Body of pancreas (tissue), 4 donors: ENCODE results near the gene CSF1R. TPM values are rescaled to one million over a fixed set of nuclear protein-coding genes. Genes with fewer than 3 reads are reported as not detected.

Source experiments
- ATAC-seq: fragments of 150-250 bp; one replicate; pipeline ENCODE4 v1.9.1; 2016
- DNase-seq, 4 donors: peaks; one replicate each; pipeline ENCODE4 v3.0.0-alpha.2; 2019
- H3K27ac ChIP-seq, 4 donors: fragments of 200-600 bp; sonication (generic); 1 replicate in 3 of 4; 2 replicates in 1 of 4; pipeline versions ENCODE4 v1.5.1 to v1.6.1; 2016 to 2019; ENCODE audit warnings: mild to moderate bottlenecking in 1 of 4, mixed read lengths in 1 of 4, moderate library complexity in 1 of 4
- H3K27me3 ChIP-seq, 2 donors: fragments of 200-600 bp; sonication (generic); one replicate each; pipeline ENCODE4 v1.6.0; 2016; ENCODE audit warnings: mild to moderate bottlenecking in 1 of 2
- H3K36me3 ChIP-seq, 2 donors: fragments of 200-600 bp; sonication (generic); replicated peaks in 1 of 2; 2 replicates each; pipeline ENCODE4 v1.5.1; 2016; ENCODE audit warnings: low read depth in 2 of 2; ENCODE audit not compliant: insufficient read depth in 1 of 2
- H3K4me1 ChIP-seq: fragments of 200-600 bp; sonication (generic); one replicate; pipeline ENCODE4 v1.6.0; 2016
- H3K4me3 ChIP-seq, 2 donors: fragments of 200-600 bp; sonication (generic); 1 replicate in 1 of 2; 2 replicates in 1 of 2; pipeline ENCODE4 v1.5.1; 2016 to 2019
- H3K9me3 ChIP-seq, 3 donors: fragments of 200-600 bp; sonication (generic); 1 replicate in 2 of 3; 2 replicates in 1 of 3; pipeline ENCODE4 v1.5.1; 2016
- CTCF ChIP-seq, 7 experiments: fragments of 450-650 bp in 4 of 7; fragments of 200-600 bp in 3 of 7; sonication (generic) in 3 of 7; IDR thresholded peaks; one replicate each; pipeline ENCODE4 v1.5.1; 2016 to 2019; ENCODE audit warnings: antibody characterized with exemption in 7 of 7
- POLR2A ChIP-seq, 3 donors: fragments of 450-650 bp; IDR thresholded peaks; one replicate each; pipeline ENCODE4 v1.6.1; 2016; ENCODE audit warnings: antibody characterized with exemption in 3 of 3, mild to moderate bottlenecking in 2 of 3
- WGBS, 2 donors: methylation state at CpG; one replicate each; pipeline ENCODE4 v1.1.5; 2017; 5-methylcytosine and 5-hydroxymethylcytosine counted together
- intact Hi-C: fragments of 100-400 bp; cut with DNase I; formaldehyde crosslinking; loops from one replicate; pipeline ENCODE4 v1.15.1; 2023
- total RNA-seq, 2 donors: library from RNA; depleted of rRNA; stranded (reverse); fragments of >200 nt; gene quantifications; one replicate each; pipeline ENCODE4 v1.1.0, GENCODE V29; 2016

The CSF1R gene
- total RNA-seq, 2 donors from 2014 or later, result 5.3 to 13.5 TPM

- Histone ChIP-seq H3K27ac (no peak overlapping the region), H3K4me3 (no peak overlapping the region), H3K27me3 (no peaks in the 10 kb centered on the region), H3K9me3 (no peaks in the 10 kb centered on the region), H3K4me1 (no peaks in the 10 kb centered on the region), H3K36me3 (no peaks in the 10 kb centered on the region)
- WGBS, 2 donors, result 89 to 97% methylated on average over 1 to 3 of the region's 3 CpGs
- ATAC-seq, result no peak
- intact Hi-C loops, result no loop called here
- TF ChIP-seq CTCF (IDR thresholded peaks at IDR 0.05) (no peak), POLR2A (IDR thresholded peaks at IDR 0.05) (no peak)
- no peak for DNase-seq
Observed at GRCh38 chr5:150120062-150120441, 33.7 kb upstream of the CSF1R start.

- Histone ChIP-seq H3K27me3 (no peaks in the 10 kb centered on the region), H3K36me3 (no peaks in the 10 kb centered on the region), H3K27ac (no peak overlapping the region), H3K9me3 (no peaks in the 10 kb centered on the region), H3K4me3 (no peak overlapping the region), H3K4me1 (no peaks in the 10 kb centered on the region)
- WGBS, 2 donors, result 80 to 82% methylated on average over 10 of the region's 10 CpGs
- intact Hi-C loops, result no loop called here
- no peak for ATAC-seq
- peak in 1 of 4 donors; percentile 5 for DNase-seq
- TF ChIP-seq CTCF (IDR thresholded peaks at IDR 0.05), result no peak
- no peak for TF ChIP-seq POLR2A (IDR thresholded peaks at IDR 0.05)
Observed at GRCh38 chr5:150119421-150120061, 33.2 kb upstream of the CSF1R start.

GRCh38 chr5:150118561-150119229 lies 32.3 kb upstream of the CSF1R start:
- Histone ChIP-seq H3K4me3 (no peak overlapping the region), H3K36me3 (no peaks in the 10 kb centered on the region), H3K4me1 (no peaks in the 10 kb centered on the region), H3K27ac (no peak overlapping the region), H3K27me3 (no peaks in the 10 kb centered on the region), H3K9me3 (no peaks in the 10 kb centered on the region)
- TF ChIP-seq POLR2A (IDR thresholded peaks at IDR 0.05) (no peak), CTCF (IDR thresholded peaks at IDR 0.05) (no peak)
- ATAC-seq (no peak), DNase-seq (peak in 2 of 4 donors; percentile 1 to 7)
- 80 to 89% methylated on average over 7 to 10 of the region's 11 CpGs for WGBS, 2 donors
- intact Hi-C loops, result no loop called here

- H3K4me1 ChIP-seq, result no peaks in the 10 kb centered on the region
- H3K27me3 ChIP-seq, result no peaks in the 10 kb centered on the region
- intact Hi-C loops, result no loop called here
- TF ChIP-seq POLR2A (IDR thresholded peaks at IDR 0.05) (no peak), CTCF (IDR thresholded peaks at IDR 0.05) (no peak)
- DNase-seq (no peak), ATAC-seq (no peak)
- no peak overlapping the region for H3K27ac ChIP-seq
- WGBS, 2 donors, result 63 to 73% methylated on average over 2 to 9 of the region's 9 CpGs
- H3K36me3 ChIP-seq, result no peaks in the 10 kb centered on the region
- no peaks in the 10 kb centered on the region for H3K9me3 ChIP-seq
- H3K4me3 ChIP-seq, result no peak overlapping the region
Observed at GRCh38 chr5:150117945-150118560, 31.7 kb upstream of the CSF1R start.
